ENCODE results near the gene APPL2. TPM values are rescaled to one million over a fixed set of nuclear protein-coding genes. Genes with fewer than 3 reads are reported as not detected.

APPL2 gene
- total RNA-seq, 1 donor from 2014 or later: 12.3 TPM

- ATAC-seq (no peak), DNase-seq (ENCODE audit: low spot score) (no peak)
These were observed 93.7 kb downstream of the APPL2 start for GRCh38 chr12:105142259-105142658.

- DNase-seq (ENCODE audit: low spot score) (no peak), ATAC-seq (no peak)
These were observed 94.6 kb downstream of the APPL2 start for GRCh38 chr12:105141320-105141922.

GRCh38 chr12:105138248-105138647 lies 97.7 kb downstream of the APPL2 start:
- DNase-seq (ENCODE audit: low spot score) (no peak), ATAC-seq (no peak)

Other genes starting within 250 kb of the APPL2 start
- 5.9 TPM for gene NOPCHAP1, start 249.9 kb downstream of the APPL2 start, total RNA-seq
- gene ALDH1L2, start 151.7 kb downstream of the APPL2 start, total RNA-seq: 0.18 TPM
- gene WASHC4, start 128.4 kb downstream of the APPL2 start, total RNA-seq: 26.1 TPM
- 1.4 TPM for gene C12orf75, start 94.5 kb upstream of the APPL2 start, total RNA-seq

Measured in left lobe of liver (tissue), 2 donors.